Measurements from ENCODE around the gene ARL6IP1.
"Not testable (repeated sequence)": the region's sequence is repeated elsewhere in the genome, so short reads cannot be mapped to it uniquely, and the experiment has no call there.

Gene ARL6IP1

DNA sequence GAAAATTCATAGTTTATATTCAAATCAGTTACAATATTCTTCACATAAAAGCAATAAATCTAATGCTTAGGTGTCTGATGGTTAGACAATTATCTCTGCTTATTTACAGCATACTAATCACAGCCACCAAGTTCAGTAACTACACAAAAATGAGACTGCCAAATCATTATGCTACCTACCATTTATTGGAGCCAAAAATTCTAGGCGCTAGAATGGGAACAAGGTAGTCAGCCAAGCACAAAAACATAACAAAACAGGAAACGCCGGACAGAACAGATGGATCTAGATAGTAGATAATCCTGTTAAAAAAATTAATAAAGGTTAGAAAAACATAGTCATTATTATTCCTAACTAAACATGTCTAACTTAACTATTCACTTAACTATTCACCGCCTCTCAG is 3.6 kb downstream of the ARL6IP1 start:
- DNase-seq, result no peak

DNA sequence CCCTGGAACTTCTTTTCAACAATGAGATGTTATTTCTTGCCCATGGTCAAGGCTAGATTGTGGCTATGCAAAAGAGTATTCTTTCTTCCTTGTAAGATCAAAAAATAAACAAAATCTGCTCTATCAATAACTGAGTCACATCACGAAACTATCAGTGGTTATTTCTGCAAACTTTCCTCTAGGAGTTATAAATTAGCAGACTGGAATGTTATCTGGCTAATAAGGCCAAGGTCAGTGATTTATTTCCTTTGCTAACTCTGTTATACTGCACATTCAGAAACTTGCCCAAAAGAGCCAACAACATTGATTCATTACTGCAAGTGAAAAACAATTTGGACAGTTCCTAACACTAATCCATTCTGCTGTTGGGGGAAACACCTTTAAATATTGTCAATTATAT is 5.0 kb downstream of the ARL6IP1 start:
- no peak for DNase-seq

- DNase-seq, result no peak
Observed at GRCh38 chr16:18792836-18793433, 8.4 kb downstream of the ARL6IP1 start.

GRCh38 chr16:18789850-18790706 is 11.3 kb downstream of the ARL6IP1 start, which contains the start of gene RPS15A:
TSS of gene RPS15A (minus strand) at chr16:18790334. CDS start at chr16:18789113, 1,221 bp downstream.
- peak; percentile 91 to 96 for DNase-seq

DNA sequence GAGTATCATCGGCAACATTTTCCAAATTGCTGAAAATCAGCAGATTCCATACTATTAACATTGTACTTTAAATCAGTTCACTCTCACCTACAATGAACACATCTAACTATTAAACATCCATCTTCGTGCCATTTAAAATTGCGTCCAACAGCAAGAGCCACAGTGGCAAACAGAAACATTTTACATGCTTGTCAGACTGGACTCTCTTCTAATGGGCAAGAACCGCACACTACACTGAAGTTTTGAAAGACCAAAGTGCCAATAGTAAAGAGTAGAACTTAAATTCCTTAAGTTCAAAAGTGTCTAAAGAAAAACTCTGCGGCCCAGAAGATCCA is 11.9 kb downstream of the ARL6IP1 start:
- no peak for DNase-seq

- DNase-seq, result no peak
Observed at GRCh38 chr16:18788828-18789514, 12.4 kb downstream of the ARL6IP1 start.

DNA sequence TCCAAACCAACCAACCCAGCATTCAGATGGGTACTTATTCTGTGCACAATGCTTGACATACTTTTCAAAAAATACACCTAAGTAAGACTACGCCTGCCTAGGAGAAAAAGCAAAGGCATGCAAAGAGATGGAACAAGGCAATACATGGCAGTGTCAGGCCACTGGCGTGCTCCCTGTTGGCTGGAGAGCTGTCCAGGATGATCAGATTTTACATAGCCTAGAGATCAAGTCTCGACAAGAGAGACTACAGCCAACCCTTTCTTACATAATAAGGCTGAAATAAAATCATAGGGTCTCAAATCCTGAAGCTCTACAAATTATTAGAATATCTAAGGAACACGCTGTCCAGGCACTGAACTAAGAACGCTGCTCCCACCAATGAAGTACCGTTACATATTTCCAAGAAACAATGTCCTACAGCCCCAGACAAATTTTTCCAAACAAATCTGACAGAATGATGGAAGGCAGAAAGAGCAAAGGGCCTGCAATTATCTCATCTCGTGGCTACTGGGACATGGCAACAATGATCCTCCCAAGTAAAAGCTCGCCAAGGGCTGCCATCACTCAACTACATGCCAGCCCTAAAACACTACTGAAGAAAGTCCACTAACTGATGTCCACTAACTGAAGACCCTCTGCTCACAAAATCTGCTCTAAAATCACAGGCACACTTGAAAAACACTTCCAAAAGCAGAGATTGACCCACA is 16.3 kb downstream of the ARL6IP1 start:
- DNase-seq, result no peak

DNA sequence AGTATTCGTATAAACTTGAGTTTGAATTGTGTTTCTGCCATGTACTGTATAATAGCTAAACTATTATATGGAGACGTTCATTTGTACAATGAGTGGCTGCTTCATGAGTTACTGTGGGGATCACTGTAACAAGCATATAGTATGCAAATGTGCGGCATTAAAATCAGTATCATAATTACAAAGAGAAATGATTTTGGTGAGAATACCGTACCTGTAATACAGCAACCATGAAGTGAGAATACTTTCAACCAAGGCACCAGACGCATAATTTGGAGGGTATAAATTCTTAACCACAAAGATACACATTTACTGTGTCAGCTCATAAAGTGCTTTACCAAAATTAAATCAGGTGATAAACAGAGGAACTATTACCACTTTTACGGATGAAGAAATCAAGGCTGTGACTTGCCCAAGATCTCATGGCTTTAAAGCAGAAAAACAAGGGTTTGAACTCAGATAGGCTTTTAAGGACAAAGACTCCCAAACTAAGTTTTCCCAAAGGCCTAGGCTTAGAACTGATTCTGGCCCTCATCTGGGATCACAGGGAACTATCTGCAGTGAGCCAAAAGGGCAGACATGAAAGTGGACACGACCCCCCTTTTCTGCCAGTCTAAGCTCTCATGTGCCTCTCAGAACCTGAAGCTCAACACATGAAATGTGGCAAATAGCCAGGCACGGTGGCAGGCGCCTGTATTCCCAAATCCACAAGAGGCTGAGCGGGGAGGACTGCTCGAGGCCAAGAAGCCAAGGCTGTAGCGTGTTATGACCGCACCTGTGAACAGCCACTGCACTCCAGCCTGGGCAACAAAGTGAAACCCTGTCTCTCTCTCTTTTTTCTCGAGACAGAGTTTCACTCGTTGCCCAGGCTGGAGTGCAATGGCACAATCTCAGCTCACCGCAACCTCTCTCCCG is 17.7 kb downstream of the ARL6IP1 start:
- DNase-seq, result no peak

DNA sequence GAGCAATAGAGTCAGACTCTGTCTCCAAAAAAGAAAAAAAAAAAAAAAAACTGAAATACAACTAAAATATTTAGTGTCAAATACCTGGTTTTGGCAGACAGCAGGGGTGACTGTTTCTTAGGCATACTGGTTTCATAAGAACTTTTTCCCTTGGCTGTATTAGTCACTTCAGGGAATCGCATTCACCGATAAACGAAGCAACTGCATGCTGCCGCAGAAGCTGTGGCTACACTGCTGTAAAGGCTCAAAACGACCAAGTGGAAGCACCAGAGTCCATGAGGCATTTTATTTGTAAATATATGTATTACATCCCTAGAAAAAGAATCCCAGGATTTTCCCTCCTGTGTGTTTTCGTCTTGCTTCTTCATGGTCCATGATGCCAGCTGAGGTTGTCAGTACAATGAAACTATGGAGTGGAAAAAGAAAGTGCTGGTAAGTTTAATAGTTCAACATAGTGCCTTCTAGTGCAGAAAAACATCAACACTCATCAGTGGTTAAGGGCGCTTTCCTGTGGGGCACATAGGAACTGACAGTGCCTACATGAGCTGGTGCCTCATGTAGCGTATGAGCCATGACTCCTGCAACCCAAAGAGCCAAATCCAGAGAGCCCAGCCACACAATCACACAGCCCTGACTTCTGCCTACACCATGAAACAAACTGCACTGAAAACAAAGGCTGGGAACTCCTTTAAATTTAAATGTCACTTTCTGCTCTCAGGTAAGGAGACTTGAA is 18.5 kb downstream of the ARL6IP1 start:
- DNase-seq, result no peak

GRCh38 chr16:18781232-18781631 is 20.1 kb downstream of the ARL6IP1 start:
- DNase-seq, result not testable (repeated sequence)

DNA sequence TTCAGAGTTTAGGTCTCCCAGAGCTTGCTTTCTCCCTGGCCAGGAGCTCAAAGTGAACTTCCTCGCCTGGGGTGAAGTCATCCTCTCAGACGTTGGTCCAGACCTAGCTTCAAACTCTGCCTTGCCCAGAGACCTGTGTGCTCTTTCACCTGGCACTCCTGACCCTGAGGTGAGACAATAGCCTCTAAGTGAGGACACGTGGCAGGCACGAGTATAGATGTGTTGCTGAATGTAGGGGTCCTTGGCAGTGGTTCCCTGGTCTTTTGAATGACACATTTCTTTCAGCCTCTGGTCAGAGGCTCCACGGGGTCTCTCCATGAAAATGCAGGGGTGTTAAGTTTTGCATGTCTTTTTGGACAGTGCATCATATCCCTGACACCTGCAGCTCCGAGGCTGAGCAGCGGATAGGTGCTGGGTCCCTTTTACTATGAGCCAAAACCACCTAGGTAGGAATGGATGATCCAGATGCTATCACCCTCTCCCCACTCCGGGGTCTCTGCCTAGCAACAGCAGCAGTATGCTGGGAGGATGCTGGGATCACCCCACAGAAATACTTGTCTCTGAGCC is 20.8 kb downstream of the ARL6IP1 start:
- DNase-seq, result not testable (repeated sequence)

GRCh38 chr16:18777664-18778063 is 23.7 kb downstream of the ARL6IP1 start:
- DNase-seq, result not testable (repeated sequence)

DNA sequence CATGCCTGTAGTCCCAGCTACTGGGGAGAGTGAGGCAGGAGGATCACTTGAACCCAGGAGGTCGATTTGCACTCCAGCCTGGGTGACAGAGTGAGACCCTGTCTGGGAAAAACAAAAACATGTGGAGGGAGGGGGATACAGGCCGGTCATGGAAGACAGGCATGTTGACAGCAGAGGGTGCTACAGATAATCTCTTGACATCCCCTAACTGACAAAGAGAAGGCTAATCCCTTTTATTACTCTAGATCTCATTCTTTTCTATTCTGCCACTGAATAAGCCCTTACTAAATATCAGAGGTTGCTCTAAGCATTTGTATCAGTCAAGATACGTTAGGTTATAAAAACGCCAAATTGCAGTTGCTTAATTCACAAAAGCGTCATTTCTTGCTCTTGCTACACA is 25.0 kb downstream of the ARL6IP1 start:
- not testable (repeated sequence) for DNase-seq

DNA sequence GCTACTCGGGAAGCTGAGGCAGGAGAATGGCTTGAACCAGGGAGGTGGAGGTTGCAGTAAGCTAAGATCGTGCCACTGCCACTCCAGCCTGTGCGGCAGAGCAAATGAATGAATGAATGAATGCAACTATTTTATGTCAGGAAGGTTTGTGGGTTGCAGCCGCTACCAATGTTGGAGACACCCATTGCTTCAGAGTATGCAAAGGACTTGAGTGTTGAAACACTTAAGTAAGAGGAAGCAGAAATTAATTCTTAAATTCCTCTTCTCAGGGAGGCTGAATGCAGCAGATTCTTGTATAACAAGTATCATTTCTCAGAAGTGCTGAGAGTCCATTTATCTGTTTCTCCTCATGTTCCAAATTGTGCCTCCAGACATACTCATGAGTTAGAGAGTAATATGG is 26.7 kb downstream of the ARL6IP1 start:
- DNase-seq, result not testable (repeated sequence)

- DNase-seq, result not testable (repeated sequence)
Observed at GRCh38 chr16:18772171-18772570, 29.2 kb downstream of the ARL6IP1 start.

GRCh38 chr16:18770336-18770962 is 30.9 kb downstream of the ARL6IP1 start:
- not testable (repeated sequence) for DNase-seq

DNA sequence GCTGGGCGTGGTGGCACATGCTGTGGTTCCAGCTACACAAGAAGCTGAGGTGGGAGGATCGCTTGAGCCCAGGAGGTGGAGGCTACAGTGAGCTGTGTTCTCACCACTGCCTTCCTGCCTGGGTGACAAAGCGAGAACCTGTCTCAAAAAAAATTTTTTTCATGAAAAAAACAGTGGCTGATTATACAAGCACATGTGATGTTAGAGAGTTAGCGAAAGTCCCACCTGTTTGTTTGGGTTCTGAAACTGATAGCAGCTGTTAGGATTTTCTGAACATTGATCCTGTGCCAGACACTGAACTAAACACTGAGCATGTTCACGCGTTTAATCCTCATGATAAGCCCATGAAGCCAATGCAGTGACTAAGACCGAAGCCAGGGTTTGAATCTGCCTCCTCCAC is 34.1 kb downstream of the ARL6IP1 start:
- not testable (repeated sequence) for DNase-seq

DNA sequence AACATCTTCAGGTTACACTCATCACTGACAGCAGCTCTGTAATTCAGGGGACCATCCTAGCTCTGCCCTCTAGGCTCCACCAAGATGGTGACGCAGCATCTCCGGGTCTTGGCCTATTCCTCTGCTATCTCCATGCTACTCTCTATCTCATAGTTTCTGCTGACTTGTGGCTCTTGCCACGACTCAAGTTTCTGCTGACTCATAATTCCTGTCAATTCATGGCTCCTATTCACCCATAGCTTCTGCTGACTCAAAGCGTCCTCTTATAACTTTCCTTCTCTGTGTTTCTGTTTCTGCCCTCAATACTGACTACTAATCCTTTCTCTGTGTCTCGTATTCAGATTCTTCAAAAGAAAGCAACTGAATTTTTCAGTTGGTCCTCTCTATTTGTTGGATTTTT is 38.6 kb downstream of the ARL6IP1 start:
- DNase-seq, result not testable (repeated sequence)

GRCh38 chr16:18759598-18760520 is 41.5 kb downstream of the ARL6IP1 start:
- peak in 1 of 2 experiments; percentile 45 for DNase-seq
